ENCODE measurements around the gene BCL2.

The BCL2 gene

GRCh38 chr18:63302220-63302619 lies 17.3 kb downstream of the BCL2 start:
- no peak for TF ChIP-seq CTCF (IDR thresholded peaks at IDR 0.05; ENCODE audit: borderline replicate concordance, insufficient read depth, low read depth, low read length)
- no peak overlapping the region for H3K4me3 ChIP-seq (ENCODE audit: low read depth, low read length)

GRCh38 chr18:63301434-63301833 lies 18.1 kb downstream of the BCL2 start:
- no peak overlapping the region for H3K4me3 ChIP-seq (ENCODE audit: low read depth, low read length)
- no peak for TF ChIP-seq CTCF (IDR thresholded peaks at IDR 0.05; ENCODE audit: borderline replicate concordance, insufficient read depth, low read depth, low read length)

GRCh38 chr18:63299837-63300745 lies 19.5 kb downstream of the BCL2 start:
- no peak overlapping the region for H3K4me3 ChIP-seq (ENCODE audit: low read depth, low read length)
- no peak for TF ChIP-seq CTCF (IDR thresholded peaks at IDR 0.05; ENCODE audit: borderline replicate concordance, insufficient read depth, low read depth, low read length)

- no peak for TF ChIP-seq CTCF (IDR thresholded peaks at IDR 0.05; ENCODE audit: borderline replicate concordance, insufficient read depth, low read depth, low read length)
- H3K4me3 ChIP-seq (ENCODE audit: low read depth, low read length), result no peak overlapping the region
These were observed 20.9 kb downstream of the BCL2 start for GRCh38 chr18:63298400-63299365.

- no peak for TF ChIP-seq CTCF (IDR thresholded peaks at IDR 0.05; ENCODE audit: borderline replicate concordance, insufficient read depth, low read depth, low read length)
- H3K4me3 ChIP-seq (ENCODE audit: low read depth, low read length), result no peak overlapping the region
These were observed 21.7 kb downstream of the BCL2 start for GRCh38 chr18:63297687-63298399.

- H3K4me3 ChIP-seq (ENCODE audit: low read depth, low read length), result no peak overlapping the region
- TF ChIP-seq CTCF (IDR thresholded peaks at IDR 0.05; ENCODE audit: borderline replicate concordance, insufficient read depth, low read depth, low read length), result no peak
These were observed 25.6 kb downstream of the BCL2 start for GRCh38 chr18:63293935-63294334.

Measured in GM12875 (cell line).